BE2C (cell line): ENCODE measurements around the gene KDM2A.

Source experiments
- DNase-seq: peaks from one replicate; pipeline ENCODE4 v3.0.0-alpha.2; 2020
- H3K27me3 ChIP-seq: fragments of 250-450 bp; sonication (Bioruptor Pico); 2 replicates; pipeline ENCODE4 v1.5.1; 2020; ENCODE audit warnings: mild to moderate bottlenecking
- H3K36me3 ChIP-seq: fragments of 250-450 bp; sonication (Bioruptor Pico); 2 replicates; pipeline ENCODE4 v1.5.1; 2020; ENCODE audit warnings: mild to moderate bottlenecking
- H3K4me1 ChIP-seq: fragments of 250-450 bp; sonication (Bioruptor Pico); 2 replicates; pipeline ENCODE4 v1.5.1; 2020
- H3K4me3 ChIP-seq: 2 replicates; pipeline ENCODE4 v1.5.1; 2011; ENCODE audit warnings: low read depth, low read length
- H3K9me3 ChIP-seq: fragments of 250-450 bp; sonication (Bioruptor Pico); 2 replicates; pipeline ENCODE4 v1.5.1; 2020
- TF ChIP-seq, protein P1 (sequence below): IDR thresholded peaks from 2 replicates; pipeline ENCODE4 v1.5.1; 2012; ENCODE audit warnings: mild to moderate bottlenecking, low read depth, low read length

KDM2A gene

DNA sequence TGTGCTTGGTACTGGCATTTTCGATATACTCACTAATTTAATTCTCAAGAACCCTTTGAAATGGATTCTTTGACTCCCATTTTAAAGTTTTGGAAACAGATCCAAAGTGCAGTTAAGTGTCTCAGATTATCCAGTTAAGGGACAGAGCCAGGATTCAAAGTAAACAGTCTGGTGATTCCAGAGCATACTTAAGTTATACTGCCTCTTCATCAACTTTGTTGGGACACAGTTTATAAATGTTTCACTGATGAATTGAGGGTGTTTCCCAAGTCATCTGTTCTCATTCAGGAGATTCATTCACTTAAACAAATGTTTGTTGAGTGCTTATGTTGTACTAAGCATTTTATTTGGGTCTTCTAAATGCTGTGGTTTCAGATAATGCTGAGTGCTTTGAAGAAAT lies 17.1 kb downstream of the KDM2A start:
- no peak for DNase-seq
- Histone ChIP-seq H3K27me3 (no peaks in the 10 kb centered on the region; the same call in 1 of the 2 replicates), H3K4me3 (no peak overlapping the region), H3K9me3 (no peaks in the 10 kb centered on the region), H3K36me3 (peaks cover 79% of the 10 kb centered on the region), H3K4me1 (no peaks in the 10 kb centered on the region)
- TF ChIP-seq, protein P1, sequence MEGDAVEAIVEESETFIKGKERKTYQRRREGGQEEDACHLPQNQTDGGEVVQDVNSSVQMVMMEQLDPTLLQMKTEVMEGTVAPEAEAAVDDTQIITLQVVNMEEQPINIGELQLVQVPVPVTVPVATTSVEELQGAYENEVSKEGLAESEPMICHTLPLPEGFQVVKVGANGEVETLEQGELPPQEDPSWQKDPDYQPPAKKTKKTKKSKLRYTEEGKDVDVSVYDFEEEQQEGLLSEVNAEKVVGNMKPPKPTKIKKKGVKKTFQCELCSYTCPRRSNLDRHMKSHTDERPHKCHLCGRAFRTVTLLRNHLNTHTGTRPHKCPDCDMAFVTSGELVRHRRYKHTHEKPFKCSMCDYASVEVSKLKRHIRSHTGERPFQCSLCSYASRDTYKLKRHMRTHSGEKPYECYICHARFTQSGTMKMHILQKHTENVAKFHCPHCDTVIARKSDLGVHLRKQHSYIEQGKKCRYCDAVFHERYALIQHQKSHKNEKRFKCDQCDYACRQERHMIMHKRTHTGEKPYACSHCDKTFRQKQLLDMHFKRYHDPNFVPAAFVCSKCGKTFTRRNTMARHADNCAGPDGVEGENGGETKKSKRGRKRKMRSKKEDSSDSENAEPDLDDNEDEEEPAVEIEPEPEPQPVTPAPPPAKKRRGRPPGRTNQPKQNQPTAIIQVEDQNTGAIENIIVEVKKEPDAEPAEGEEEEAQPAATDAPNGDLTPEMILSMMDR = no peak

DNA sequence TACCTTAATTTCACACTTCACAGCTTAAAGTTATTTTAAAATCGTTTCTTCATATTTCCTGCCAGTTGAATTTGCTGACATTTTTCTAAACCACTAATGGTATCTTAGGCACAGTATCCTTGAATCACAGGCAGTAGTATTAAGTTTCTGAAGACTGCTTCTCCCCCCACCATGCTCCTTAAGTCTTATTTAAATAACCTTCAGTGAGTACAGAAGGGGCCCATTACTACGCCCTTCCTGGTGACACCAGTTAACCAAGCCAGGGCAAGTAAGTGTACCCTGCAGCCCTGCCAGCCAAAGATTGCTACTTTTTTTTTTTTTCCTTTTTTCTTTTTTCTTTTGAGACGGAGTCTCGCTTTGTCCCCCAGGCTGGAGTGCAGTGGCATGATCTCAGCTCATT lies 19.9 kb downstream of the KDM2A start:
- Histone ChIP-seq H3K4me3 (no peak overlapping the region), H3K4me1 (no peaks in the 10 kb centered on the region), H3K36me3 (peaks cover 66% of the 10 kb centered on the region), H3K9me3 (no peaks in the 10 kb centered on the region), H3K27me3 (no peaks in the 10 kb centered on the region)
- TF ChIP-seq, protein P1 = no peak
- no peak for DNase-seq

DNA sequence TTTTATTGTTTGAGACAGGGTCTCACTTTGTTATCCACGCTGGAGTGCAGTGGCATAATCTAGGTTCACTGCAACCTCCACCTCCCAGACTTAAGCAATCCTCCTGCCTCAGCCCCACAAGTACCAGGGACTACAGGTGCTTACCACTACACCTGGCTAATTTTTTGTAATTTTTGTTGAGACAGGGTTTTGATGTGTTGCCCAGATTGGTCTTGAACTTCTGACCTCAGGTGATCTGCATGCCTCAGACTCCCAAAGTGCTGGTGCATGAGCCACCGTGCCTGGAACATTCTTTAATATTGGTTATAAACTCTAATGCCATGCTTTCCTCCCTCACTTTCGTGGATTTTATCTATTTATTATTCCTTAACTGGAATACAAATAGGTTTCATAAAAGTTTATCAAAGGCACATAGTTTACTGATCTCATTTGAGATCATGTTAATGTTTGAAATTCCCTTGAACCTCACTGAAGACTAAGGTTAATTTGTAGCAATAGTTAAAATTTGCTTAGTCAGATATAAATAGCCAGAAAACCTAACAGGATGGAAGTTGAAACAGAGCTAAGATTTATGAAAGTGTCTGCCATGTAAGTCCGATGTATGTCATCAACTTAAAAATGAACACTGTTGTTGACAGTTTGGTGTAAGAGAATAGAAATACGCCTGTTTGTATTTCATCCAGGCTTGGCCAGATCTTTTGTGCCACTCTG lies 27.6 kb downstream of the KDM2A start:
- H3K4me3 ChIP-seq = no peak overlapping the region
- TF ChIP-seq, protein P1 = no peak
- no peak for DNase-seq
- no peaks in the 10 kb centered on the region for H3K9me3 ChIP-seq
- H3K36me3 ChIP-seq = peaks cover 29% of the 10 kb centered on the region
- H3K4me1 ChIP-seq = no peaks in the 10 kb centered on the region
- no peaks in the 10 kb centered on the region for H3K27me3 ChIP-seq

DNA sequence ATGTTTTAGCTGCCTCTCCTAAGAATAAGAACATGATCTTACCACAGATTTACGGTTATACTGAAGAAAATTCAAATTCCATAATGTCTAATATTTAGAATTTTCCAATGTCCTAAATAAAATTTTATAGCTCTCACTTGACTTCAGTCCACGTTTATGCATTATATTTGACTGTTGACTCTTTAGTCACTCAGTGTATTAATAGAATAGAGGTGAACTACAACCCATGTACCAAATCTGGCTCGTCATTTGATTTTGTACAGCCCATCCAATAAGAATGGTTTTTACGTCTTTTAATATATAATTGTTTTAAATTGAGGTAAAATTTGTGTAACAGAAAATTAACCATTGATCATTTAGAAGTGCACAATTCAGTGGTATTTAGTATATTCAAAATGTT lies 34.9 kb downstream of the KDM2A start:
- TF ChIP-seq, protein P1 = no peak
- H3K4me3 ChIP-seq = no peak overlapping the region
- H3K9me3 ChIP-seq = no peaks in the 10 kb centered on the region
- no peak for DNase-seq
- H3K27me3 ChIP-seq = no peaks in the 10 kb centered on the region
- H3K36me3 ChIP-seq = peaks cover 26% of the 10 kb centered on the region
- peaks cover 6% of the 10 kb centered on the region for H3K4me1 ChIP-seq

DNA sequence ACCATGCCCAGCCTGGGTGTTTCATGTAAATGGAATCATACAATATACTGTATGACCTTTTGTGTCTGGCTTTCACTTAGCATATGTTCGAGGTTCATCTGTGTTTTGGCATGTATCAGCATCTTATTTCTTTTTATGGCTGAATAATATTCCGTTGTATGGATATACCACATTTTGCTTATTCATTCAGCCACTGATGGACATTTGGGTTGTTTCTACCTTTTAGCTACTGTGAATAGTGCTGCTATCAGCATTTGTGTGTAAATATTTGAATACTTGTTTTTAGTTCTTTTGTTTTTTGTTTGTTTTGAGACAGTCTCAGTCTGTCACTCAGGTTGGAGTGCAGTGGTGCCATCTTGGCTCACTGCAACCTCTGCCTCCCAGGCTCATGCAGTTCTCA lies 35.7 kb downstream of the KDM2A start:
- TF ChIP-seq, protein P1 = no peak
- Histone ChIP-seq H3K9me3 (no peaks in the 10 kb centered on the region), H3K4me3 (no peak overlapping the region), H3K27me3 (no peaks in the 10 kb centered on the region), H3K36me3 (peaks cover 21% of the 10 kb centered on the region), H3K4me1 (peaks cover 12% of the 10 kb centered on the region)
- no peak for DNase-seq

DNA sequence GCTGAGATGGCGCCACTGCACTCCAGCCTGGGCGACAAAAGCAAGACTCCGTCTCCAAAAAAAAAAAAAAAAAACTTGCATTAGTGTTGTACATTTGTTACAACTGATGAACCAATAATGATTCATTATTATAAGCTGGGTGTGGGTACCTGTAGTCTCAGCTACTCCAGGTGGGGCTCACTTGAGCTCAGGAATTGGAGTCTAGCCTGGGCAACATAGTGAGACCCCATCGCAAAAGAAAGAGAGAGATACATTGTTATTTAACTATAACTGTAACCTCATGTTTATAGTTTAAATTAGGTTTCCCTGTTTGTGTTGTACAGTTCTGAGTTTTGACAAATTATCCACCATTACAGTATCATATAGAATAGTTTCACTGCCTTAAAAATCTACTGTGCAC lies 38.6 kb downstream of the KDM2A start:
- H3K4me3 ChIP-seq = no peak overlapping the region
- H3K36me3 ChIP-seq = peaks cover 5% of the 10 kb centered on the region; the same call in 1 of the 2 replicates
- H3K4me1 ChIP-seq = peaks cover 14% of the 10 kb centered on the region
- DNase-seq = no peak
- H3K9me3 ChIP-seq = no peaks in the 10 kb centered on the region
- H3K27me3 ChIP-seq = no peaks in the 10 kb centered on the region
- TF ChIP-seq, protein P1 = no peak
